PFSK-1 (cell line): ENCODE data around the gene OR4C5.
"Not testable (repeated sequence)": the region's sequence is repeated elsewhere in the genome, so short reads cannot be mapped to it uniquely, and the experiment has no call there.

Experiments used
- FOXP2 ChIP-seq: optimal IDR thresholded peaks from 2 replicates; pipeline ENCODE3; 2011; ENCODE audit warnings: borderline replicate concordance, control low read depth, inconsistent platforms; ENCODE audit not compliant: insufficient read depth; ENCODE audit errors: extremely low read length, extremely low read depth
- REST ChIP-seq, 2 experiments: IDR thresholded peaks; 2 replicates each; pipeline versions ENCODE4 v1.6.1 to v1.8.0; 2011 to 2012; ENCODE audit warnings: low read depth in 2 of 2, low read length in 2 of 2, control low read depth in 1 of 2, inconsistent platforms in 1 of 2, mild to moderate bottlenecking in 1 of 2, moderate library complexity in 1 of 2; ENCODE audit not compliant: insufficient read depth in 1 of 2
- TAF1 ChIP-seq: IDR thresholded peaks from 2 replicates; pipeline ENCODE4 v1.6.1; 2012; ENCODE audit warnings: low read length, control low read depth, borderline replicate concordance; ENCODE audit not compliant: insufficient read depth

Gene OR4C5

GRCh38 chr11:48324620-48325019, 41.6 kb downstream of the OR4C5 start, which contains the start of gene OR4C3:
TSS of gene OR4C3 (plus strand) at chr11:48324920. CDS start at chr11:48325022, 102 bp downstream.
- TF ChIP-seq REST (IDR thresholded peaks at IDR 0.05; ENCODE audit: insufficient read depth in 1 of 2, low read depth in 2 of 2, low read length in 2 of 2); FOXP2; TAF1: not testable (repeated sequence)
